ENCODE results near the gene NAA80. TPM values are rescaled to one million over a fixed set of nuclear protein-coding genes. Genes with fewer than 3 reads are reported as not detected.

The NAA80 gene
- polyA plus RNA-seq, 1 donor from 2014 or later, result 14.0 TPM

Other genes starting within 250 kb of the NAA80 start
- gene RBM5, start 210.5 kb downstream of the NAA80 start, polyA plus RNA-seq (ENCODE audit: insufficient read depth, low read depth, low replicate concordance), result 17.3 TPM
- 15.3 TPM for gene SEMA3F, start 144.1 kb downstream of the NAA80 start, polyA plus RNA-seq (ENCODE audit: insufficient read depth, low read depth, low replicate concordance)
- gene GNAT1, start 107.8 kb downstream of the NAA80 start, polyA plus RNA-seq (ENCODE audit: insufficient read depth, low read depth, low replicate concordance), result 0.59 TPM
- gene SLC38A3, start 94.1 kb downstream of the NAA80 start, polyA plus RNA-seq (ENCODE audit: insufficient read depth, low read depth, low replicate concordance), result 18.3 TPM
- 348 TPM for gene GNAI2, start 63.2 kb downstream of the NAA80 start, polyA plus RNA-seq (ENCODE audit: insufficient read depth, low read depth, low replicate concordance)
- gene SEMA3B, start 30.3 kb downstream of the NAA80 start, polyA plus RNA-seq (ENCODE audit: insufficient read depth, low read depth, low replicate concordance), result 60.5 TPM
- 0.51 TPM for gene LSMEM2, start 20.3 kb downstream of the NAA80 start, polyA plus RNA-seq (ENCODE audit: insufficient read depth, low read depth, low replicate concordance)
- gene IFRD2, start 7.0 kb downstream of the NAA80 start, polyA plus RNA-seq (ENCODE audit: insufficient read depth, low read depth, low replicate concordance), result 16.7 TPM
- 4.2 TPM for gene HYAL3, start within 50 bp of the NAA80 start, polyA plus RNA-seq (ENCODE audit: insufficient read depth, low read depth, low replicate concordance)
- 1.6 TPM for gene HYAL1, start 4.2 kb upstream of the NAA80 start, polyA plus RNA-seq (ENCODE audit: insufficient read depth, low read depth, low replicate concordance)
- 35.2 TPM for gene HYAL2, start 23.3 kb upstream of the NAA80 start, polyA plus RNA-seq (ENCODE audit: insufficient read depth, low read depth, low replicate concordance)
- 27.4 TPM for gene TUSC2, start 28.8 kb upstream of the NAA80 start, polyA plus RNA-seq (ENCODE audit: insufficient read depth, low read depth, low replicate concordance)
- gene RASSF1, start 41.4 kb upstream of the NAA80 start, polyA plus RNA-seq (ENCODE audit: insufficient read depth, low read depth, low replicate concordance), result 25.5 TPM
- 18.3 TPM for gene ZMYND10, start 46.3 kb upstream of the NAA80 start, polyA plus RNA-seq (ENCODE audit: insufficient read depth, low read depth, low replicate concordance)
- 26.0 TPM for gene NPRL2, start 51.4 kb upstream of the NAA80 start, polyA plus RNA-seq (ENCODE audit: insufficient read depth, low read depth, low replicate concordance)
- gene CYB561D2, start 51.5 kb upstream of the NAA80 start, polyA plus RNA-seq (ENCODE audit: insufficient read depth, low read depth, low replicate concordance), result 14.4 TPM
- gene TMEM115, start 60.1 kb upstream of the NAA80 start, polyA plus RNA-seq (ENCODE audit: insufficient read depth, low read depth, low replicate concordance), result 28.5 TPM
- 3.0 TPM for gene CACNA2D2, start 204.2 kb upstream of the NAA80 start, polyA plus RNA-seq (ENCODE audit: insufficient read depth, low read depth, low replicate concordance)

All from brain (organoid and tissue), 1 donor.